CD14-positive monocyte (primary cell): ENCODE data around the gene FGFR1OP2. TPM values are rescaled to one million over a fixed set of nuclear protein-coding genes. Genes with fewer than 3 reads are reported as not detected.
A peak's percentile ranks its signal among the peaks of the same experiment; 100 is the strongest.

ENCODE experiments used
- DNase-seq, 3 donors: peaks; one replicate each; pipeline ENCODE4 v3.0.0-alpha.2; 2011 to 2022
- H2AFZ ChIP-seq: 2 replicates; pipeline ENCODE4 v1.6.0; 2012; ENCODE audit warnings: mild to moderate bottlenecking, low read depth, low read length, inconsistent platforms; ENCODE audit not compliant: insufficient read depth, poor library complexity, severe bottlenecking
- H3K27ac ChIP-seq, 2 donors: 1 replicate in 1 of 2; 2 replicates in 1 of 2; pipeline ENCODE4 v1.5.1; 2012 to 2013; ENCODE audit warnings: low read length in 2 of 2, control low read depth in 1 of 2, inconsistent platforms in 1 of 2, low read depth in 1 of 2, mild to moderate bottlenecking in 1 of 2
- H3K27me3 ChIP-seq, 2 donors: one replicate each; pipeline versions ENCODE4 v1.6.0 to v1.6.1; 2011 to 2013; ENCODE audit warnings: low read length in 2 of 2; ENCODE audit not compliant: control insufficient read depth in 2 of 2, insufficient read depth in 2 of 2
- H3K36me3 ChIP-seq, 2 donors: replicated peaks in 1 of 2; 1 replicate in 1 of 2; 2 replicates in 1 of 2; pipeline versions ENCODE4 v1.5.1 to v1.6.1; 2012 to 2013; ENCODE audit warnings: low read length in 2 of 2, control low read depth in 1 of 2, inconsistent platforms in 1 of 2, mild to moderate bottlenecking in 1 of 2; ENCODE audit not compliant: insufficient read depth in 2 of 2, control insufficient read depth in 1 of 2
- H3K4me1 ChIP-seq, 2 donors: 1 replicate in 1 of 2; 2 replicates in 1 of 2; pipeline versions ENCODE4 v1.5.1 to v1.6.1; 2012 to 2013; ENCODE audit warnings: low read length in 2 of 2, control low read depth in 1 of 2, inconsistent platforms in 1 of 2, mild to moderate bottlenecking in 1 of 2, moderate library complexity in 1 of 2; ENCODE audit not compliant: insufficient read depth in 2 of 2, control insufficient read depth in 1 of 2
- H3K4me2 ChIP-seq: replicated peaks from 2 replicates; pipeline ENCODE3; 2012; ENCODE audit warnings: low read length, moderate library complexity, mild to moderate bottlenecking; ENCODE audit not compliant: poor library complexity, severe bottlenecking; ENCODE audit errors: extremely low read depth
- H3K4me3 ChIP-seq, 3 experiments: fragments of 200-600 bp in 1 of 3; sonication (generic) in 1 of 3; replicated peaks in 1 of 3; 1 replicate in 2 of 3; 2 replicates in 1 of 3; pipeline ENCODE4 v1.5.1; 2011 to 2013; ENCODE audit warnings: low read length in 3 of 3, mild to moderate bottlenecking in 3 of 3, control low read depth in 2 of 3, low read depth in 2 of 3, inconsistent platforms in 1 of 3, moderate library complexity in 1 of 3
- H3K79me2 ChIP-seq: 2 replicates; pipeline ENCODE4 v1.6.0; 2012; ENCODE audit warnings: mild to moderate bottlenecking, control low read depth, inconsistent platforms, low read length, moderate library complexity; ENCODE audit not compliant: insufficient read depth
- H3K9ac ChIP-seq: 2 replicates; pipeline ENCODE4 v1.6.0; 2017; ENCODE audit warnings: low read length, mild to moderate bottlenecking; ENCODE audit not compliant: insufficient read depth, poor library complexity, severe bottlenecking
- H3K9me3 ChIP-seq, 2 donors: replicated peaks in 1 of 2; 1 replicate in 1 of 2; 2 replicates in 1 of 2; pipeline versions ENCODE4 v1.5.1 to v1.6.1; 2012 to 2013; ENCODE audit warnings: low read length in 2 of 2, control low read depth in 1 of 2; ENCODE audit not compliant: control insufficient read depth in 1 of 2, insufficient read depth in 1 of 2
- H4K20me1 ChIP-seq: 2 replicates; pipeline ENCODE4 v1.6.0; 2012; ENCODE audit warnings: mild to moderate bottlenecking, low read length, control low read depth, moderate library complexity; ENCODE audit not compliant: insufficient read depth
- H3K27ac Mint-ChIP-seq, 7 donors: one replicate each; pipeline ENCODE4 v1.8.0; 2020; ENCODE audit warnings: mild to moderate bottlenecking in 7 of 7, mixed read lengths in 7 of 7, moderate library complexity in 6 of 7, inconsistent platforms in 2 of 7
- H3K27me3 Mint-ChIP-seq, 3 donors: one replicate each; pipeline ENCODE4 v1.8.0; 2021 to 2022; ENCODE audit warnings: low read depth in 3 of 3, mild to moderate bottlenecking in 3 of 3, mixed read lengths in 3 of 3, moderate library complexity in 3 of 3, inconsistent platforms in 1 of 3
- H3K36me3 Mint-ChIP-seq, 2 donors: one replicate each; pipeline ENCODE4 v1.8.0; 2020; ENCODE audit warnings: mixed read lengths in 2 of 2, inconsistent platforms in 1 of 2, mild to moderate bottlenecking in 1 of 2
- H3K4me1 Mint-ChIP-seq: one replicate; pipeline ENCODE4 v1.8.0; 2020; ENCODE audit warnings: mild to moderate bottlenecking, mixed read lengths
- H3K4me3 Mint-ChIP-seq, 2 donors: one replicate each; pipeline ENCODE4 v1.8.0; 2020; ENCODE audit warnings: mild to moderate bottlenecking in 2 of 2, mixed read lengths in 2 of 2, moderate library complexity in 1 of 2
- H3K9me3 Mint-ChIP-seq, 7 donors: one replicate each; pipeline ENCODE4 v1.8.0; 2020 to 2022; ENCODE audit warnings: mixed read lengths in 7 of 7, mild to moderate bottlenecking in 6 of 7, moderate library complexity in 6 of 7, inconsistent platforms in 2 of 7
- CTCF ChIP-seq: fragments of 200-600 bp; IDR thresholded peaks from one replicate; pipeline ENCODE4 v1.8.0; 2022; ENCODE audit warnings: antibody characterized with exemption, mild to moderate bottlenecking
- WGBS: methylation state at CpG from one replicate; pipeline ENCODE4 v1.1.5; 2013; ENCODE audit warnings: missing lambda C conversion rate; ENCODE audit not compliant: insufficient coverage; 5-methylcytosine and 5-hydroxymethylcytosine counted together
- intact Hi-C, 2 donors: fragments of 100-400 bp; cut with micrococcal nuclease; formaldehyde crosslinking; loops; one replicate each; pipeline versions ENCODE4 v1.15.0 to v1.15.1; 2023
- polyA plus RNA-seq, 3 donors: library from polyadenylated mRNA; depleted of rRNA in 1 of 3; unstranded in 2 of 3; stranded (reverse) in 1 of 3; fragments of 300-500 nt in 2 of 3; fragments of >200 nt in 1 of 3; fragmentation: Illumina TruSeq in 2 of 3; gene quantifications; 1 replicate in 2 of 3; 2 replicates in 1 of 3; pipeline ENCODE4 v1.2.3, GENCODE V29; 2012 to 2021

FGFR1OP2 gene
- polyA plus RNA-seq, 3 donors = 29.8 to 68.9 (median 66.4) TPM

- Mint-ChIP-seq H3K36me3 (peaks cover 54 to 64% of the 10 kb centered on the region in 2 donors), H3K27me3 (no peaks in the 10 kb centered on the region), H3K4me1 (peaks cover under 1% of the 10 kb centered on the region), H3K4me3 (no peak overlapping the region), H3K9me3 (no peaks in the 10 kb centered on the region), H3K27ac (peak overlapping the region in 3 of 7 donors; percentile 50 to 61 (median 55))
- H3K9me3 ChIP-seq = no peaks in the 10 kb centered on the region
- H3K79me2 ChIP-seq = peaks cover 17% of the 10 kb centered on the region
- peaks cover 33 to 64% of the 10 kb centered on the region in 2 donors for H3K36me3 ChIP-seq
- intact Hi-C loops = no loop called here
- no peaks in the 10 kb centered on the region for H3K27me3 ChIP-seq
- H3K4me2 ChIP-seq = no peak overlapping the region
- H3K4me1 ChIP-seq = no peaks in the 10 kb centered on the region
- WGBS = 100% methylated on average over 1 of the region's 2 CpGs
- no peak overlapping the region for H3K4me3 ChIP-seq
- DNase-seq = no peak
- no peak overlapping the region for H3K9ac ChIP-seq
- TF ChIP-seq CTCF = no peak
- H3K27ac ChIP-seq = no peak overlapping the region
- no peak overlapping the region for H2AFZ ChIP-seq
- H4K20me1 ChIP-seq = no peaks in the 10 kb centered on the region
Measured at GRCh38 chr12:26929590-26929989, 8.7 kb upstream of the FGFR1OP2 start.

- TF ChIP-seq CTCF = no peak
- Histone ChIP-seq H3K9ac (no peak overlapping the region), H3K4me2 (peak overlapping the region; percentile 89), H4K20me1 (peaks cover 10% of the 10 kb centered on the region), H3K27me3 (no peaks in the 10 kb centered on the region), H2AFZ (no peak overlapping the region), H3K79me2 (peaks cover 73% of the 10 kb centered on the region), H3K9me3 (no peaks in the 10 kb centered on the region), H3K27ac (peak overlapping the region in 1 of 2 donors; percentile 93), H3K4me1 (peaks cover 34 to 41% of the 10 kb centered on the region in 2 donors), H3K36me3 (peaks cover 0 to 20% of the 10 kb centered on the region in 2 donors), H3K4me3 (peak overlapping the region in 1 of 3 experiments; percentile 8)
- Mint-ChIP-seq H3K4me1 (peaks cover 40% of the 10 kb centered on the region), H3K4me3 (no peak overlapping the region), H3K9me3 (peaks cover 0 to 3% (median 0%) of the 10 kb centered on the region in 7 donors), H3K36me3 (peaks cover 16 to 23% of the 10 kb centered on the region in 2 donors), H3K27me3 (peaks cover 0 to 2% (median 0%) of the 10 kb centered on the region in 3 donors), H3K27ac (peak overlapping the region in 2 of 7 donors; percentile 5 to 33)
- DNase-seq = peak; percentile 25 to 65 (median 57)
- WGBS = no CpG with 5 or more reads among the region's 7 CpGs
- intact Hi-C loops = loop anchor here in 1 of 2 donors (5.0 kb wide), 2 partner anchors 76 to 104 kb away; partner anchors contain the start of genes ITPR2 and TM7SF3
Measured at GRCh38 chr12:26935636-26936378, 2.5 kb upstream of the FGFR1OP2 start.
